Ovary (tissue), 9 donors: ENCODE data around the gene SNRK. TPM values are rescaled to one million over a fixed set of nuclear protein-coding genes. Genes with fewer than 3 reads are reported as not detected.

Source experiments
- DNase-seq, 5 donors: peaks; one replicate each; pipeline ENCODE4 v3.0.0-alpha.2; 2019 to 2020
- H3K27ac ChIP-seq, 2 donors: fragments of 200-600 bp; one replicate each; pipeline versions ENCODE4 v1.5.1 to v1.8.0; 2019 to 2022
- H3K27me3 ChIP-seq: fragments of 200-600 bp; one replicate; pipeline ENCODE4 v1.8.0; 2022
- H3K36me3 ChIP-seq: fragments of 200-600 bp; sonication (generic); one replicate; pipeline ENCODE4 v1.5.1; 2019
- H3K4me1 ChIP-seq: one replicate; pipeline ENCODE4 v1.8.1; 2013; ENCODE audit warnings: mild to moderate bottlenecking, moderate library complexity; ENCODE audit not compliant: insufficient read depth
- H3K4me3 ChIP-seq: fragments of 200-600 bp; sonication (generic); one replicate; pipeline ENCODE4 v1.5.1; 2017
- H3K9me3 ChIP-seq, 2 donors: fragments of 200-600 bp in 1 of 2; sonication (generic) in 1 of 2; one replicate each; pipeline versions ENCODE4 v1.5.1 to v1.8.1; 2013 to 2019; ENCODE audit warnings: mild to moderate bottlenecking in 1 of 2, moderate library complexity in 1 of 2
- EP300 ChIP-seq: sonication (generic); formaldehyde crosslinking; IDR thresholded peaks from one replicate; pipeline ENCODE4 v1.6.1; 2017; ENCODE audit warnings: antibody characterized with exemption
- POLR2A ChIP-seq: fragments of 450-650 bp; IDR thresholded peaks from one replicate; pipeline ENCODE4 v1.6.1; 2017; ENCODE audit warnings: antibody characterized with exemption, mild to moderate bottlenecking, moderate library complexity
- WGBS, 3 donors: extraction: QIAGEN DNeasy Blood & Tissue Kit in 1 of 3; methylation state at CpG; one replicate each; pipeline versions ENCODE4 v1.1.5 to v1.1.7; 2013 to 2017; 5-methylcytosine and 5-hydroxymethylcytosine counted together
- intact Hi-C, 4 donors: fragments of 100-400 bp; cut with DNase I; formaldehyde crosslinking; loops; one replicate each; pipeline versions ENCODE4 v1.11.0 to v1.15.1; 2022 to 2023
- polyA plus RNA-seq, 2 donors: library from polyadenylated mRNA; stranded (reverse); fragments of 200-250 nt in 1 of 2; fragments of 350-450 nt in 1 of 2; fragmentation: Illumina TruSeq in 1 of 2; extraction: RNeasy Lipid Tissue Mini Kit (QIAGEN cat#74804) in 1 of 2; gene quantifications; one replicate each; pipeline ENCODE4 v1.2.3, GENCODE V29; 2013 to 2014
- total RNA-seq, 7 donors: library from RNA; depleted of rRNA in 2 of 7; stranded (reverse); fragments of >200 nt in 2 of 7; fragmentation: NEBNext Ultra II Directional in 3 of 7; extraction: Animal tissue kit (Norgen Biotek cat#: 25700) in 3 of 7; gene quantifications; one replicate each; pipeline versions ENCODE4 v1.1.0 to v1.2.4, GENCODE V29; 2016 to 2023
- TF ChIP-seq, protein P1 (sequence below), 3 donors: fragments of 450-650 bp in 2 of 3; fragments of 200-600 bp in 1 of 3; IDR thresholded peaks; one replicate each; pipeline versions ENCODE4 v1.5.1 to v1.8.0; 2016 to 2022; ENCODE audit warnings: antibody characterized with exemption in 3 of 3, mild to moderate bottlenecking in 1 of 3
- donor health status: DM: no; HTN: no; CAD: no; lungs with moderate emphysema.
- donor health status: DM: no; HTN: no; CAD: no.
- donor health status: Bipolar disorder and iron deficiency.
- donor health status: DM: yes; HTN: yes; CAD: no.
- donor health status: DM: no; HTN: no; CAD: no.
- donor health status: DM: yes; HTN: yes; CAD: no.

Gene SNRK
- total and polyA plus RNA-seq, 9 donors: 19.0 to 52.1 (median 28.9) TPM

DNA sequence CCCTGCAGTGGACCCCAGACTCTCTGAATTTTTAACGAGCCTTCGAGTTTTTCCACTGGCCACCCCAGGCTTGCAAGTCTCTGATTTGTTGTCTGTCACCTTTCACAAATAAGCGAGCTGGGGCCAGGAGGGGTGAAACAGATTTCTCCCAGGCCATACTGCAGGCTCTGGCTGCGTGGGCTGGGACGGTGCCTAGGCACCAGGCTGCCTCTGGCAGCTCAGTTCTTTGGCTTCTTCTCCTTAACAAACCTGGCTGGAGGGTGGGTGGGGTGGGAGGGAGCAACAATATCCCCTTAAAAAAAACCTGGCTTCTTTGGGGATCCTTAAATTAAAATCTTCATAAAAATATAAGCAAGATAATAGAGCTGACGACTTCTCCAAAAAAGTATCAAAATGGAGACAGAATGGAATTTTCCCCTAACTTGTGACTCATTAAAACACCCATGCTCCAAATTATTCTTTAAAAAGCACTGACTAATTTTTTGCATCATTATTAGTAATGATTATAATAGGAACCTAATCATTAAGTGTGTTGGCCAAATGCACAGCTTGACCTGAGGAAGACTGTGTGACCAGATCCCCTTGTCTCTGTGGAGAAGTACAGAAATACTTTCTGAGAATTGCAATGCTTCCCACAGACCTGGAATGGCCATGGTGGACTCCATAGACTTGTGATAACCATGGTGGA is 84.1 kb downstream of the SNRK start:
- H3K4me1 ChIP-seq: peaks cover 5% of the 10 kb centered on the region
- H3K4me3 ChIP-seq: no peak overlapping the region
- no peak for DNase-seq
- no peaks in the 10 kb centered on the region for H3K27me3 ChIP-seq
- no peak overlapping the region for H3K27ac ChIP-seq
- no peaks in the 10 kb centered on the region for H3K36me3 ChIP-seq
- intact Hi-C loops: no loop called here
- TF ChIP-seq EP300 (no peak), POLR2A (no peak)
- TF ChIP-seq, protein P1, sequence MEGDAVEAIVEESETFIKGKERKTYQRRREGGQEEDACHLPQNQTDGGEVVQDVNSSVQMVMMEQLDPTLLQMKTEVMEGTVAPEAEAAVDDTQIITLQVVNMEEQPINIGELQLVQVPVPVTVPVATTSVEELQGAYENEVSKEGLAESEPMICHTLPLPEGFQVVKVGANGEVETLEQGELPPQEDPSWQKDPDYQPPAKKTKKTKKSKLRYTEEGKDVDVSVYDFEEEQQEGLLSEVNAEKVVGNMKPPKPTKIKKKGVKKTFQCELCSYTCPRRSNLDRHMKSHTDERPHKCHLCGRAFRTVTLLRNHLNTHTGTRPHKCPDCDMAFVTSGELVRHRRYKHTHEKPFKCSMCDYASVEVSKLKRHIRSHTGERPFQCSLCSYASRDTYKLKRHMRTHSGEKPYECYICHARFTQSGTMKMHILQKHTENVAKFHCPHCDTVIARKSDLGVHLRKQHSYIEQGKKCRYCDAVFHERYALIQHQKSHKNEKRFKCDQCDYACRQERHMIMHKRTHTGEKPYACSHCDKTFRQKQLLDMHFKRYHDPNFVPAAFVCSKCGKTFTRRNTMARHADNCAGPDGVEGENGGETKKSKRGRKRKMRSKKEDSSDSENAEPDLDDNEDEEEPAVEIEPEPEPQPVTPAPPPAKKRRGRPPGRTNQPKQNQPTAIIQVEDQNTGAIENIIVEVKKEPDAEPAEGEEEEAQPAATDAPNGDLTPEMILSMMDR (IDR thresholded peaks at IDR 0.05): no peak
- no peaks in the 10 kb centered on the region for H3K9me3 ChIP-seq
- WGBS, 3 donors: 75 to 79% (median 76%) methylated on average over 6 of the region's 6 CpGs

DNA sequence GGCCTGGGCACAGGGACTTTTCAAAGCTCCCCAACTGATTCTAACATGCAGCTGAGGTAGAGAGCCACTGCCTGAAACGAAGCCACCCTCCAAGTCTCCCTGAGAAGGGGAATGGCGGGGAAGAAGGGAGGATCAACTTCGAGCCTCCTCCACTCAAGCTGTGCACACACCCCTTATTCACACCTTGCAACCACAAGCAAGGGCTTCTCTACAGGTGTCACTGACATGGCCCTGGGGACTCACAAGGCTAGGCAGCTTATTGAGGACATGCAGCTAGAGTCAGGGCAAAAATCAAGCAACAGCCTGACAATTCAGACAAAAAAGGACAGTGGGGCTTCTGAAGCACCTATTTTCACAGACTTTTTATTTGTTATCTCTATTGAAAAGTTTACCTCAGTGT is 85.2 kb downstream of the SNRK start:
- H3K36me3 ChIP-seq: no peaks in the 10 kb centered on the region
- DNase-seq: no peak
- 82 to 93% (median 92%) methylated on average over 3 of the region's 3 CpGs for WGBS, 3 donors
- intact Hi-C loops: no loop called here
- H3K4me1 ChIP-seq: no peaks in the 10 kb centered on the region
- H3K27ac ChIP-seq: no peak overlapping the region
- no peak overlapping the region for H3K4me3 ChIP-seq
- TF ChIP-seq EP300 (no peak), POLR2A (no peak)
- TF ChIP-seq, protein P1 (IDR thresholded peaks at IDR 0.05): no peak
- no peaks in the 10 kb centered on the region for H3K27me3 ChIP-seq
- H3K9me3 ChIP-seq: no peaks in the 10 kb centered on the region

DNA sequence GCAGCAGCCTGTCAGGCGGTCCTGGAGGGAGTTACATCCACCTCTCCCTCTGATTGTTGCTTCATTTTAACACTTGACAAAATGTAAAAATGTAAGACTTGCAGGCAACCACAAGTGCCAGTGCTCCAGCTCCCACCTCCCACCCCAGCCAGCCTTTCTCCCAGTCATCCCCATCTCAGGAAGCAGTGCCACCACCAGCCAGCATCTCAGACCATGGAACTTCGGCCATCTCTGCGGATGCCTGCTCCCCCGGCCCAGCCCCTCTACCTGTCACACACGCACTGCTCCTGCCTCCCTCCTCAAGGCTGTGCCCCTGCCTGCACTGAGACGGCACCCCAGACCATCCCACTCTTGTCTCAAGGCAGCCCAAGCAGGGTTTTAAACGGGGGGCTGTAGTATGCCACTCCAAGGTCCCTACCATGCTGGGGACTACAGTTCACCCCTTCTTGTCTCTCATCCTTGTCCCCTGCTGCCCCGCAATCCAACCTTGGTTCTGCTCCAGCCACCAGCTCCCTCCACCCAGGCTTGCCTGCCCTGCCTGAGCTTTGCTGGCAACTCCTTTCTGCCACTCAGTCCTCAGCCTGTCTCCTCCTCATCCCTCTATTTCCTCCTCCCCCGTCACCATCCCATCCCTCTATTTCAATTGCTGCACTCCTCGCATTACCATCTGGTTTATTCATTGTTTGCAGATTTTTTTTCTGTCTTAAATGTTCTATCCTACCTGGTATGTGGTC is 85.8 kb downstream of the SNRK start:
- Histone ChIP-seq H3K27ac (no peak overlapping the region), H3K27me3 (no peaks in the 10 kb centered on the region), H3K9me3 (no peaks in the 10 kb centered on the region), H3K4me3 (no peak overlapping the region), H3K4me1 (no peaks in the 10 kb centered on the region), H3K36me3 (no peaks in the 10 kb centered on the region)
- intact Hi-C loops: no loop called here
- WGBS, 3 donors: 94 to 97% (median 97%) methylated on average over 10 of the region's 10 CpGs
- no peak for DNase-seq
- TF ChIP-seq, protein P1 (IDR thresholded peaks at IDR 0.05): no peak
- no peak for TF ChIP-seq POLR2A
- TF ChIP-seq EP300: no peak

DNA sequence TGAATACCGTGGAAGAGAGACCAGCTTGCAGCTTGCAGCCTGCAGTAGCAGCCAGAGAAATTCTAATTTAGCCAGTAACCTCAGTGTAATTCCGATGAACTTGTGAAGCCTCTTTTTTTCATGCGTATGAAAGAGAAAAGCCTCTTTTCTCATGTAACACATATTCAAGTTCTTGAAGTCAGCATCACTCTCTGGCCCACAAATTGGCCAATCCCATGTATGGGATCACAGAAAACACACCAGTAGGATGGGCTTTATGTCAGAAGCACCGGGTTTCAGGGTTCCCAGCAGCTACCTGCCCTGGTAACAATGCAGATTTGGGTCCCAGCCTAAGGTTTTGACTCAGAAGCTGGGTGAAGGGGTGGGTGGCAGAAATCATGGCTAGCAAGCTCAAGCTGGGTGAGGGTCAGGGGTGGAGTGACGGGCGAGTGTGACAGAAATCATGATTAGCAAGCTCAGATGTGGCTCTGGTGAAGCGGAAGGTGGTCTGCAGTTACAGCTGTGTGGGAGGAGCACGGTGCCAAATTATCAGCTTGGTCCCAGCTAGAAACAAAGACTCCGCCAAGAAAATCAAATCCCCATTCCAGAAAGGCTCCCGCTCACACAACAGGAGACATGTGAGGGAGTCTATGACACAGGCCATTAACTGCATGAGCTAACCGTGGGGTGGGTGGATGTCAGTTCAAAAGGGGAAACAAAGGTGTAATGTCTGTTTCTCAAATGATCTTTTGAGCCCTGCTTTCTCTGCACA is 86.6 kb downstream of the SNRK start:
- Histone ChIP-seq H3K27ac (no peak overlapping the region), H3K27me3 (no peaks in the 10 kb centered on the region), H3K36me3 (no peaks in the 10 kb centered on the region), H3K4me3 (no peak overlapping the region), H3K9me3 (no peaks in the 10 kb centered on the region), H3K4me1 (no peaks in the 10 kb centered on the region)
- no peak for TF ChIP-seq POLR2A
- TF ChIP-seq EP300: no peak
- TF ChIP-seq, protein P1 (IDR thresholded peaks at IDR 0.05): no peak
- 71 to 78% (median 73%) methylated on average over 11 of the region's 11 CpGs for WGBS, 3 donors
- intact Hi-C loops: no loop called here
- no peak for DNase-seq
